ENCODE results near the gene FGF1.

FGF1 gene

DNA sequence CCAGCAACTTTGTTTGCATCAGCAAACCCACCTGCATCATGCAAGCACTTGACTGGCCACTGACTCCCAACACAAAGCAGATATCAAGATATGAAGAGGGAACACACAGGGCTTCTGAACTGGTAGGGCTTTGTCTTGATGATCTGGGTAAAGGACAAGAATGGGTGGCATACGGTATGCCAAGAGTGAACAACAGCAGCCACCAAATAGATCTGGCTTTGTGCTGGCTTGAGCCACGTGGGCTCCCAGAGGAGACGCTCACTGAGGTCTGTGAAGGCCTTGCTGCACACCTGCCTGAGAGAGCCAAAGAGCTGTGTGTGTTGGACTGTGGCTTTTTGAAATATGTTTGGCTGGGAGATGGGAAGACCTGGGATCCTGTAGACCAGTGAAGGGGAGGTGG is 43.5 kb downstream of the FGF1 start:
- no peak for DNase-seq (ENCODE audit: low spot score)

DNA sequence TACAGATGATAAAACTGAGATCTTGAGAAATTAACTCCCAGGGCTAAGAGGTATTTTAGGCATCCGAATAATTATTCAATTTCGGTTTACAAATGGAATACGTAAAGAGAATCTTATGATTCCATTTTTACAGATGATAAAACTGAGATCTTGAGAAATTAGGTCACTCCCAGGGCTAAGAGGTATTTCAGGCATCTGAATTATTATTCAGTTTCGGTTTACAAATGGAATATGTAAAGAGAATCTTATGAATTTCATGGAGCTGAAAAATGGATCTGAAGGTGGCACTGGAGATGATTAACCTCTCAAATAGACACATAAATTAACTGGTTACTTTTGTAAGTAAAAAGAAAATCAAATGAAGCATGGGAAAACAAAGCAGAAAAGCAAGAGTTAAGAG is 44.2 kb downstream of the FGF1 start:
- no peak for DNase-seq (ENCODE audit: low spot score)

- DNase-seq (ENCODE audit: low spot score), result no peak
These were observed 45.4 kb downstream of the FGF1 start for GRCh38 chr5:142640316-142641005.

- DNase-seq (ENCODE audit: low spot score), result no peak
These were observed 46.4 kb downstream of the FGF1 start for GRCh38 chr5:142639455-142639854.

DNA sequence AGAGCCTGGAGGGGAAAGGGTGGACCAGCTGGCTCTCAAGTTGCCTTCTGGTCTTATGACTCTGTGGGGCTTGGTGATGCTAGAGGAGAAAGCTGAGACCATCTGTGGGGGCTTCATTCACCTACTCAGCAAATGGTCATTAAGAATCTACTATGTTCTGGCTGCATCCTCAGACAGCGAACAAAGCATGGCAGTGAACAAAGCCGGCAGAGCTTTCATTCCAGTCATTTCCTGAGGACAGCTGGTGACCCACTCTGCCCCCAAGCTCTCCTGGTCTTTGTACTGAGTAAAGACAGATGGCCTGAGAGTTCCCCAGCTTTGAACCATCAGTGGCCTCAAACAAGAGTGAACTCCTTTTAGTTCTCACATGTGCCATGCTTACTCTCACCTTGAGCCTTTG is 48.0 kb downstream of the FGF1 start:
- DNase-seq (ENCODE audit: low spot score), result no peak

DNA sequence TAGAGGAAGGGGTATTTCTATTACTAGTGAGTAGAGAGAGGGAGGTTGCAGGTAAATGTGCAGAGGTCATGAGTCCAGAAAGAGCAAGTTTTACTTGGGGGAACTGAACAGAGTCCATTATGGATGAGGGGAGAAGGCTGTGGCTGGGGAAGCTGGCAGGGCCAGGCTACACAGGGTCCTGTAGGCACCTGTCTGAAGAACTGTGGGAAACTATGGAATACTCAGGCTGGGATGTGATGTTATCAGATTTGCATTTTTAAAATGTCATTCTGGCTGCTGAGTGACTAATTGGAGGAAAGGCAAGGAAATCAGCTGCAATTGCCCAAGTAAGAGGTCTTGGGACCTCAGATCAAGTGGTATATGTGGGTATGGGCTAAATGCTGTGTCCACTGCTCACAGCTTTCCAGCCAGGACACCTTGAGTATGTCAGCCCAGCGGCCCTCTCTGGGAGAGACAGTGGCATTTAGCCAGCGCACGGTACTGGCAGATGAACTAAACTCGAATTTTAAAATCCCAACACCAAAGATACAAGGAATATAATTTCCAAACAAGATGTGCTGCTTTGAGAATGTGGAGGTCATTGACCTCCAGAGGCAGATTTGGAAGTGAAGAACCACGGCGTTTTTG is 49.1 kb downstream of the FGF1 start:
- DNase-seq (ENCODE audit: low spot score), result no peak

GRCh38 chr5:142636093-142636492 is 49.8 kb downstream of the FGF1 start:
- no peak for DNase-seq (ENCODE audit: low spot score)

DNA sequence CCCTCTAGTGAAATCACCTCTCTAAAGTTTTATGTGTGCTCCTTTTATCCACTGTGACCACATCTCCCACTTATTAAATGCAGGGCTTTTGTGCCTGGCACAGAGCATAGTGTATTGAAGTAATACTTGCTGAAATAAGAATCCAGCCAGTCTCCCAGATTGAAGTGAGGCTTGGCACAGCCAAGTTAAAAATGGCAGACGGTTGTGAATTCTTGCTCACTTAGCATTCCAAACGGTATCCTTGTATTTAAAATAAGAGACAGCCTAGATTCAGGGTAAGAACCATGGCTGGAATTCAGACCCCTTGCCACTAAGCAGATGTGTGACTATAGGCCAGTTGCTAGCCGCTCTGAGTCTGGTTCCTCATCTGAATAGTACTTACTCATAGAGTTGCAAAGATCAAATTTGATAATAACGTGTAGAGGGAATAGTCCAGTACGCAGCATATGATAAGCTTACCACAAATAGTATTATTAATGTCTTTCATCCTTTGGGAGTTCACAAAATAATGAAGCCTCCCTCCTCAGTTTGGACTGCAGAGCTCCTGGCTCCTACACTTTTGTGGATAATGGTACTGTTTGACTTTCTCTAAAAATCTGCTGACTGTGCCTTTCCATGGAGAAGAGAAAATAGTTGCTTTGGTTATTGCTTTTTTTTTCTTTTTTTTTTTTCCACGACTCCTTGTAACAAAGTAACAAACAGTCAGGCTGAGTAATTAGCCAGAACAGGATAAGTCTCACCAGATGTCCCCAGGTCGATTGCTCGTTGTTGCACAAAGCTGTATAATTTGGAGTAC is 51.5 kb downstream of the FGF1 start:
- DNase-seq (ENCODE audit: low spot score), result no peak

DNA sequence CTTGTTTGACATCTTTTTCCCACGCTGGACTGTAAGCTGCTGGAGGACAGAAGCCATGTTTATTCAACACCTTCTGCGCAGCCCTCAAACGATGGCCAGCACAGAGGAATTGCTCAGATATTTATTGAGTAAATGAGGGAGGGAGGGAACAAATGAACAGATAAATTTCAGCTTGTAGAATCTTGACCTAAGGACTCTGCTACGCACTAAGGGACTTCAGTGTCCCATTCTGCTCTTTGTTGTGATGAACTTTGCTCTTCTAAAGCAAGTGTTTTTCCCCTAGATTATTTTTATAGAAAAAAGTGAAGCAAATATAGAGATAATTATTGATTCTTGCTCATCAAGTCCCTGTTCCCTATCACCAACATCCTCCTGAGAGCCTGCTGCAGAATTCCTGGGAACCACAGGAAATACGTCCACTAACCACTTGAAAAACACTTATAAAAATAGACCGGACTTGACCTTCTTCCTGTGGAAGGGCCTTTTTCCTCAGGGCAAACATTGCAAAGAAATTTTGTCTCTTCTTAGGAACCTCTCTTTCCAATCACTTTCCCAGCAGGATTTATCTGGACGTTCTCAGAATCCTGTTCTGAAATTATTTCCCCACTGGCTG is 54.9 kb downstream of the FGF1 start:
- DNase-seq (ENCODE audit: low spot score), result no peak

DNA sequence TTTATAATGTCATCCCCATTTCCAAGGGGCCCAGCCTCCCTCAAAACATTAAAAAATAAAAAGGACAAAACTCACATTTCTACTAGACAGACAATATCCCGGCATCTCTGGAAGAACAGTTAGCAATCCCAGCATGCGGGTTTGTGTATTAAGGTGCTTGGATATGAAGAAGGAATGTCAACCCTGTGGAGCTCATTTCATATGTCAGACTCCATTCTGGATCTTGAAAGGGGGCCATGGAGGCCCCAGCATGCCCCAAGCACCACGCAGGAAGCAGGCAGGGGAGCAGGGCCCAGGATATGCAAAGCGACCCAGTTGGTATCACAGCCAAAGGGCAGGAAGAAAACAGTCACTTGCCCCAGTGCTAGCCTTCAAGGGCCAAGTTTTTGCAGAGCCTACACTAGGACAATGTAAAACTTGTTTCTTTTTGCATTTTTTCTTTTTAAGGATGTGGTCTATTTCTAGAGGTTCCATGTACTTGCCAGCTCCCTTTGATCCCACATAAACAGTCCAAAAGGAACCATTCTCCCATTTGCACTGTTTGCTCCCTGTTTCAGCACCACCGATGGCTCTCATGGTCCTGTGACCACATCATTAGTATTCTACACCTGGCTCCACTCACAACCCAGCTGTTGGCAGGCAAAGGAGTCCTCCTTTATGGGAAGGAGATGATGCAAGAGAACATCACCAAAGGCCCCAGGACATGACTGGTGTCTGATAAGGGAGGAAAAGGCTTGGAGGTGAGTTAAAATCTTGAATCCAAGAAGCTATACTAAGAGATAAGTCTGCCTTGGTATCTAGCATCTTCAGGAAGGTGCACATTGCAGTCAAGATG is 58.3 kb downstream of the FGF1 start:
- no peak for DNase-seq (ENCODE audit: low spot score)

GRCh38 chr5:142626786-142627185 is 59.1 kb downstream of the FGF1 start:
- DNase-seq (ENCODE audit: low spot score), result no peak

GRCh38 chr5:142626099-142626498 is 59.8 kb downstream of the FGF1 start:
- DNase-seq (ENCODE audit: low spot score), result no peak

GRCh38 chr5:142621227-142621626 is 64.7 kb downstream of the FGF1 start:
- DNase-seq (ENCODE audit: low spot score), result no peak

- no peak for DNase-seq (ENCODE audit: low spot score)
These were observed 66.1 kb downstream of the FGF1 start for GRCh38 chr5:142619815-142620214.

- DNase-seq (ENCODE audit: low spot score), result no peak
These were observed 67.8 kb downstream of the FGF1 start for GRCh38 chr5:142618130-142618523.

GRCh38 chr5:142617416-142618129 is 68.3 kb downstream of the FGF1 start:
- DNase-seq (ENCODE audit: low spot score), result no peak

GRCh38 chr5:142615948-142616347 is 69.9 kb downstream of the FGF1 start:
- no peak for DNase-seq (ENCODE audit: low spot score)

DNA sequence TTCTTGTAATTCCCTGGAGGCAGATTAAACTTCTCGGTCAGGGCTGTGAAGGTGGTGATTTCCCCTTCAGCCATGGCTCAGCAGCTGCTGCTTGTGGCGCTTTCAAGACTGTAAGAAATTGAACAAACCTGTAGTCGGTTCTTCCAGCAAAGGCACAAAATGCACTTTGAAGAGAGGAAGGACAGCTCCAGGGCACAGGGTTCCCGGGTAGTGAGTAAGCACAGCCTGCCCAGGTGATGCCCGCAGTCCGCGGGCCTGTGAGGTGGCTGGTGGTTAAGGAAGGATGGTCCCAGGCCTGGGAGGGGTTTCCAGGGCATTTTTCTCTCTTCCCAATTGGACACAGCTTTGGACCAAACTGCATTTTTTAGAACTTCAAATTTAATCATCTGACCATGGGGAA is 71.8 kb downstream of the FGF1 start:
- DNase-seq (ENCODE audit: low spot score), result no peak

- no peak for DNase-seq (ENCODE audit: low spot score)
These were observed 72.6 kb downstream of the FGF1 start for GRCh38 chr5:142613271-142613671.

DNA sequence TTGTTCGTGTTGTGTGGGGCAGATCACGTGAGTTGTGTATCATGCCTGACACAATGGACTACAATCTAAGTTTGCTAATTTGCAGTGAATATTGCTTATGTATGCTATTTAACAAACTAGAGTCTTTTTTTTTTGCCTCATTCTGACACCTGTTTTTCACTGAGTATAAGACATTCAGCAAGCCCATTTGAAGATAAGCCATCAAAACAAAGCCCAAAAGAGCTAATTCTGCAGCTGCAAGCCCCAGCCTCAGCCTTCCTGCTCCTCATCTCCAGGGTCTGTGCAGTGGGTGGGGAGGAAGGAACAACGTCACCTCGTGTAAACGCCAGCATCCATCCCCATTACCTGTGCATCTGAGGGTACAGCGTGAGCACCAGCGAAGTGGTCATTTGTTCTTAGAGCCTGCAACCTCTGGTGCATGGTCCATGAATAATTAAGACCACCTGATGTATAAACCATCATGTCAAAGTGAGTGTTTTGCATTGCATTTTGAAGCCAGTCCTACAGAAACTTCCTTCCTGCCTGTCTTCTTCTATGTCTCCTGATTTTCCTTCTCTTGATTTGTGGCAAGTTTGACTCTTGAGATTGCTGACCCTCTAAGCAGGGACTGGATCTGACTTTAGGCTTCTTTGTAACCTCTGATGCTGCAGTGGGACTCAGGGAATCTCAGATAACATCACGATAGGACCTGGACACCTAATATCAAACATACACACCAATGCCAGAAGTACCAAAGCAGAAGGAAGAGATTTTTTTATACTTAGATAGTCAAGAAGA is 73.2 kb downstream of the FGF1 start:
- no peak for DNase-seq (ENCODE audit: low spot score)
